AG10803 (cell line): ENCODE measurements around the gene LTB4R2.

Experiments
- DNase-seq: peaks from one replicate; pipeline ENCODE4 v3.0.0; 2010; ENCODE audit warnings: low read depth
- H3K4me3 ChIP-seq: 2 replicates; pipeline ENCODE4 v1.5.1; 2011; ENCODE audit warnings: mild to moderate bottlenecking, low read length, control low read depth
- CTCF ChIP-seq: conservative IDR thresholded peaks from 2 replicates; pipeline ENCODE4 v1.5.1; 2011; ENCODE audit warnings: mild to moderate bottlenecking, low read length, control low read depth, inconsistent platforms

The LTB4R2 gene

DNA sequence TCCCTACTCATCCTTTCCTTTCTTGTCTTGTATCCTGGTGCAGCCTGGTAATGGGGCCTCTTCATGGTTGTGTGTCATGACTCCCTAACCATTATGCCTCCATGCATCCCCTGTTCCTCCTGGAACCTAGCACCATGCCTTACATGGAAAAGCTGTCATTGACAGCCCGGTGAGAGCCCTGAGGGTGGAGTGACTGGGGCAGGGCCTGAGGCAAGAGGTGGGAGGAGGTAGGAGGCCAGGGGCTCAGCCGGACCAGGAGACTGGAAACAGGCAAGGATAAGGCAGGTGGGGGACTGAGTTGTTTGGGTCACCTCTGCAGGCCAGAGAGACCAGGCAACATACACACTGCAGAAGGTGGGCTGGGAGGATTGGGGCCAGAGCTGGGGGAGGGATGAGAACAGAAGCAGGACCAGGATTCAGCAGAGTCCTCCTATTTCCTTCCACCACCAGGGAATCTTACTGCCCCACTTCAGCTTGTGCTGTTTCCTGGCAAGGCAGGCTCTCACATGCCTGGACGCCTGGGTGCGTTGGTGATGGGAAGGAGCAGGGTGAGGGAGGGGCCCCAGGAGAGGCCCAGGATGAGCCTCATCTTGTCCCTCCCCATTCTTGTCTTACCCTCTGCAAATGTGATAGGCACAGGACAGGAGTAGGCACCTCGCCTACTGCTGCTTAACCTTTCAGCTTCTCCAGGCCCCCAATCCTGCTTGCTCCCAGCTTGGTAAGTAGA, at the start of gene LTB4R2:
Gene LTB4R2 (plus strand): TSS at position 603 of the 727 bp plus-strand sequence. CDS start 525 bp downstream, outside the sequence.
- TF ChIP-seq CTCF, result no peak
- peak within 1 kb of the TSS; percentile 29 for H3K4me3 ChIP-seq
- DNase-seq, result no peak

DNA sequence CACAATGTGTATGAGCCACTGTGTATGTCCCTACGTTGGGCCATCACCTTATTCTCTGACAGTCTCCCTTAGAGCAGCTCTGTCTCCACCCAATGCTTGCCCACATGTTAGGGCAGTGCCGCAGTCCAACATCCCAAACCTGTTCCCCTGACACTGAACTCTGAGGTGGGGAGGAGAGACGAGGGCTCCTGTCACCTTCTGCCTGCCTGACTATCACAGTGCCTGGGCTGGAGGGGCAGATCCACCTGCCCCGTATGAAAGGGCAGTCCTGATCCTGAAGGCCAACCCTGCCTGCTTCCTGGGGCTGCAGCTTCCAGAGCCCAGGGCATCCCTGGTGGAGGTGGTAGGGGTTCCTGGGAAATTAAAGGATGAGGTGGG, 49.2 kb upstream of the LTB4R2 start:
- H3K4me3 ChIP-seq, result no peak overlapping the region
- no peak for TF ChIP-seq CTCF
- no peak for DNase-seq

- no peak for DNase-seq
- H3K4me3 ChIP-seq, result no peak overlapping the region
- TF ChIP-seq CTCF, result no peak
These were observed 48.5 kb upstream of the LTB4R2 start for GRCh38 chr14:24261256-24261968.

DNA sequence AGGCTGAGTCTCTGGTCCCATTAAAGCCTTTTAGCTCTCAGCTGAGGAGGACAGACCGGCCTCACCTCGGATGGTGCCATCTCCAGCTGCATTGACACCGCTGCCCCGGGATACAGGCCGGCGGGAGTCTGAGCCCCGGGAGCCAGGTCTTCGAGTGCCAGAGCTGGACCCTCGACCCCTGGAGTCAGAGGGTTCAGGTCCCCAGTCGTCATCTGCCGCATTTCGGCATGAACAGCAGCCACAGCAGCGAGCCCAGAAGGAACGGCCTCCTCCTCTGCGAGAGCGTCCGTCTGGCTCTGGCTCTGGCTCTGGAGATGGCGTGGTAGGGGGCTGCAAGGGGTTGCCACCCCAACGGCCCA, 48.0 kb upstream of the LTB4R2 start:
- no peak for TF ChIP-seq CTCF
- no peak for DNase-seq
- H3K4me3 ChIP-seq, result no peak overlapping the region

DNA sequence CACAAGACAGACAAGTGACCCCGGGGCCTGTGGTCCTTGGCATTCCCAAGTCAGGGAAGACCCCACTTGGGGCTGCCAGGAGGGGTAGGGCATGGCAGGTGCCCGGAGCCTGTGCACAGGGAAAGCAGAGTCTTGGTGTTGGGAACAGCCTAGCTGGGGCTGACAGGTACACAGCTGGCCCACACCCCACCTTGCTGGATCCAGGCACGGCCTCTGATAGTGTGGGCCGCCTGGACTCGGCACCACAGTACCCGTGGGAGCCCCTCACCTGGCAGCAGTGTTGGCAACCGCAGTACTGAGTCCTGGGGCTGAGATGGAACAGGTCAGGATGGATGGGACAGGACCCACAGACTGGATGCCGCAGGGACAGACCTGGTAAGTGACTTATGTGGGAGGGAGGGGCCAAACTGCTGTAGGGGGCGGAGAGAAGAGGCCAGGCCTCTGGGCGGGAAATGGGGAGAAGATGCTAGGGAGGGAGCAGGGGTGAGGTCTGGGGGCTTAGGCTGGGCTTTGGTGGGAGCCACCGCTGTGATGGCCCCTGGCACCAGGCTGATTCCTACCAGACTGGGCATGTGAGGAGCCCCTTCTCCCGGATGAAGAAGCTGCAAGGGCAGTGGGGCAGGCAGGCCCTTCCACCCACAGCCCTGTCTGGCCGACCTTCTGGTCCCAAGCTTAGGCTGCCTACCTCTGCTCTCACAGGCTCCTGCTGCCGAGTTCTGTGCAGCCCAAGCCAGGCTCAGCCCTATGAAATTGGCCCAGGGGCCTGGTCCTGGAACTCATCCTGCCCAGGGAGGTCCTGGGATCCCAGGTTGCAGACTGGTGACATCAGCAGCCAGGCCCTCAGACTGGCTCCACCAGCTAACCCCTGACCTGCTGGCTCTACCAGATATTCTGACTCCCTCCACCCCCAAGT, 46.9 kb upstream of the LTB4R2 start, which contains the start of gene TGM1:
Gene TGM1 (minus strand): TSS at position 357 of the 913 bp plus-strand sequence. CDS start 825 bp downstream, outside the sequence.
- no peak for DNase-seq
- no peak within 1 kb of the TSS for H3K4me3 ChIP-seq
- no peak for TF ChIP-seq CTCF

GRCh38 chr14:24263848-24264247, 46.1 kb upstream of the LTB4R2 start:
- H3K4me3 ChIP-seq, result no peak overlapping the region
- DNase-seq, result no peak

More at GRCh38 chr14:24263848-24264247, 46.1 kb upstream of the LTB4R2 start:
- TF ChIP-seq CTCF, result no peak
